Endothelial cell (in vitro differentiated cells): ENCODE data around the gene NOS1AP. TPM values are rescaled to one million over a fixed set of nuclear protein-coding genes. Genes with fewer than 3 reads are reported as not detected.

ENCODE experiments used
- DNase-seq: peaks from one replicate; pipeline ENCODE4 v3.0.0; 2021; ENCODE audit warnings: low spot score
- H3K27ac Mint-ChIP-seq: one replicate; pipeline ENCODE4 v1.8.0; 2021; ENCODE audit warnings: mixed read lengths, inconsistent platforms; ENCODE audit not compliant: unreplicated experiment
- H3K27me3 Mint-ChIP-seq: one replicate; pipeline ENCODE4 v1.8.0; 2021; ENCODE audit warnings: mild to moderate bottlenecking, moderate library complexity, mixed read lengths, inconsistent platforms; ENCODE audit not compliant: unreplicated experiment
- H3K36me3 Mint-ChIP-seq: one replicate; pipeline ENCODE4 v1.8.0; 2021; ENCODE audit warnings: mild to moderate bottlenecking, low read depth, mixed read lengths, inconsistent platforms; ENCODE audit not compliant: unreplicated experiment
- H3K4me1 Mint-ChIP-seq: one replicate; pipeline ENCODE4 v1.8.0; 2021; ENCODE audit warnings: mild to moderate bottlenecking, mixed read lengths, inconsistent platforms; ENCODE audit not compliant: unreplicated experiment
- H3K4me3 Mint-ChIP-seq: one replicate; pipeline ENCODE4 v1.8.0; 2021; ENCODE audit warnings: mild to moderate bottlenecking, mixed read lengths, inconsistent platforms; ENCODE audit not compliant: unreplicated experiment
- H3K9me3 Mint-ChIP-seq: one replicate; pipeline ENCODE4 v1.8.0; 2021; ENCODE audit warnings: mixed read lengths, inconsistent platforms; ENCODE audit not compliant: unreplicated experiment
- CTCF ChIP-seq: fragments of 200-600 bp; sonication (generic); IDR thresholded peaks from one replicate; pipeline ENCODE4 v1.5.0; 2021; ENCODE audit warnings: antibody characterized with exemption; ENCODE audit not compliant: unreplicated experiment
- total RNA-seq: library from RNA; stranded (reverse); fragmentation: NEBNext Ultra II Directional; extraction: Animal tissue kit (Norgen Biotek cat#: 25700); gene quantifications from one replicate; pipeline ENCODE4 v1.2.1, GENCODE V29; 2021; ENCODE audit not compliant: unreplicated experiment

Gene NOS1AP
- total RNA-seq, 1 donor from 2014 or later: 19.8 TPM

GRCh38 chr1:162284206-162284955 is 214.9 kb downstream of the NOS1AP start:
- Mint-ChIP-seq H3K4me1 (peaks cover 20% of the 10 kb centered on the region), H3K36me3 (peaks cover 9% of the 10 kb centered on the region), H3K27ac (no peak overlapping the region), H3K9me3 (no peaks in the 10 kb centered on the region), H3K4me3 (no peak overlapping the region), H3K27me3 (peaks cover 7% of the 10 kb centered on the region)
- no peak for DNase-seq
- TF ChIP-seq CTCF: no peak

DNA sequence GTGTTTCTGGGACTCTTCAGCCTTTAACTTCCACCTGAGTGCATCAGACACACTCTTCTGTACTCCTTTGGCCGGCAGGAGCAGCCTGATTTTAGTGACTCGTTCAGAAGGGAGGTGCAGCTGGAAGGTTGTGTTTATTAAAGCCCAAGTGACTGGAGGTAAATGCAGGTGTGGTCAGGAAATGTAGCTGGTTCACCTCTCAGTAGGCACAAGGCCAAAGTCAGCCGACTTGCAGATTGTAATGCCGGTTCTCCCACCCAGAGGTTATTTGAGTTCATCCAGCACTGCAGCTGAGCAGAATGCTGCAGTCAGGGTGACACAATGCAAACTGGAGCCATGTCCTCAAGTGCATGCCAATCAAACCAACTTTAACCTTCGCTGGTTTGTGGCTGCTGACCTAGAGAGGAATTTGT is 215.7 kb downstream of the NOS1AP start:
- no peak overlapping the region for H3K27ac Mint-ChIP-seq
- no peak for DNase-seq
- H3K4me3 Mint-ChIP-seq: no peak overlapping the region

DNA sequence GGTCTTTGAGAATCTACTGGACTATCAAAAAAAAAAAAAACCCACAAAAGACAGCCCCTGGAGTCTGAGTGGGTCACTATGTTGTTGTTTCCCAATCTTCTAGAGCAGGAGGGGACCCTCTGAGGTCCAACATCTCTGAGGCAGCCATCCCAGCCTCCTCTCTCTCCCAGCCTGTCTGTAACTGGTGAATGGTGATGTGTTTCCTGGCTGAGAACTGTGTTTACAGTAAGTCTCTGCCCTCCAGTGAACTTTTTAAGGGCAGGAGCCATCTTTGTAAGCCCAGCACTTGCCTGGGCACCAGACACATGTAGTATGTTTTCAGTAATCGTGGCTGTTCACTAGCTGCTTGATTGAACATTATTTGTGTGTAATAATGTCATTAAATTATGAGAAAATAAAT is 221.5 kb downstream of the NOS1AP start:
- no peak for TF ChIP-seq CTCF
- no peak for DNase-seq
- Mint-ChIP-seq H3K4me3 (no peak overlapping the region), H3K27me3 (peaks cover 2% of the 10 kb centered on the region), H3K9me3 (no peaks in the 10 kb centered on the region), H3K4me1 (peaks cover 26% of the 10 kb centered on the region), H3K36me3 (peaks cover 31% of the 10 kb centered on the region), H3K27ac (no peak overlapping the region)

More for the DNA sequence above, 215.7 kb downstream of the NOS1AP start:
- Mint-ChIP-seq H3K9me3 (no peaks in the 10 kb centered on the region), H3K4me1 (peaks cover 20% of the 10 kb centered on the region), H3K27me3 (peaks cover 4% of the 10 kb centered on the region), H3K36me3 (peaks cover 15% of the 10 kb centered on the region)
- no peak for TF ChIP-seq CTCF

DNA sequence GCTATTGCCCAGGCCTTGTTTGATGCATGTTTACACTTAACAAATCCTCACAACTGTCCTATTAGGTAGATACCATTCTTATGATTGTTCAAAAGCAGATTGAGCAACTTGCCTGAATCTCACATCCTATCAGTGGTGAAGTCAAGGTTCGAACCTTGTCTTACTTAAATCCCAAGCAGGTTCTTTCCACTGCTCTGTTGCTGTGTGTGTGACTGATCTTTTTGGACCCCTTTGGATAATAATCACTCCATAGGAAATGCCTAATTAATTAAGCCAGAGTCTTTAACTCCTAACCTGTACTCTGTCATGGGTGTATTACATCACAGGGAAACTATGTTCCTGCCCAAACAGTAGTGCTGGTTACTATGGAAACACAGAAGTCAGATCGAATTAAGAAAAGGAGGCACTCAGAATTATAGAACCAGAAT is 222.9 kb downstream of the NOS1AP start:
- peaks cover 26% of the 10 kb centered on the region for H3K4me1 Mint-ChIP-seq
- H3K9me3 Mint-ChIP-seq: no peaks in the 10 kb centered on the region
- TF ChIP-seq CTCF: no peak
- DNase-seq: no peak
- no peak overlapping the region for H3K4me3 Mint-ChIP-seq
- peaks cover 30% of the 10 kb centered on the region for H3K36me3 Mint-ChIP-seq
- peak overlapping the region; percentile 73 for H3K27ac Mint-ChIP-seq
- peaks cover 2% of the 10 kb centered on the region for H3K27me3 Mint-ChIP-seq

- Mint-ChIP-seq H3K27ac (peak overlapping the region; percentile 73), H3K9me3 (no peaks in the 10 kb centered on the region), H3K4me1 (peaks cover 25% of the 10 kb centered on the region), H3K4me3 (no peak overlapping the region), H3K27me3 (peaks cover 2% of the 10 kb centered on the region), H3K36me3 (peaks cover 30% of the 10 kb centered on the region)
- no peak for DNase-seq
- no peak for TF ChIP-seq CTCF
These were observed 223.7 kb downstream of the NOS1AP start for GRCh38 chr1:162293073-162293692.
